K562 (cell line): ENCODE measurements around the gene HK2. TPM values are rescaled to one million over a fixed set of nuclear protein-coding genes. Genes with fewer than 3 reads are reported as not detected.

Experiments used
- CREB3 ChIP-seq: fragments of 450-650 bp; conservative IDR thresholded peaks from 2 replicates; pipeline ENCODE4 v1.6.1; 2016; ENCODE audit warnings: missing genetic modification characterization, low read depth, mild to moderate bottlenecking, missing compliant biosample characterization, moderate library complexity
- E2F5 ChIP-seq: sonication (generic); formaldehyde crosslinking; IDR thresholded peaks from 2 replicates; pipeline ENCODE4 v1.8.0; 2022; ENCODE audit warnings: mild to moderate bottlenecking, missing genetic modification reagents
- FOS ChIP-seq: IDR thresholded peaks from 3 replicates; pipeline ENCODE4 v1.6.1; 2011; ENCODE audit not compliant: insufficient read length; ENCODE audit errors: extremely low read depth
- FOXO4 ChIP-seq: fragments of 450-650 bp; formaldehyde crosslinking; IDR thresholded peaks from 2 replicates; pipeline ENCODE4 v1.4.0; 2020; ENCODE audit warnings: mild to moderate bottlenecking, moderate library complexity
- GMEB1 ChIP-seq: fragments of 250-450 bp; sonication (Bioruptor Pico); IDR thresholded peaks from 2 replicates; pipeline ENCODE4 v1.4.0; 2020; ENCODE audit warnings: mild to moderate bottlenecking
- LCOR ChIP-seq: sonication (generic); formaldehyde crosslinking; IDR thresholded peaks from 2 replicates; pipeline ENCODE4 v1.8.0; 2022; ENCODE audit warnings: mild to moderate bottlenecking, missing genetic modification reagents
- MCM3 ChIP-seq: fragments of 450-650 bp; IDR thresholded peaks from 2 replicates; pipeline ENCODE4 v1.6.1; 2016
- NFE2L1 ChIP-seq: fragments of 450-650 bp; IDR thresholded peaks from 2 replicates; pipeline ENCODE4 v1.6.1; 2016; ENCODE audit warnings: missing genetic modification characterization, low read depth, mild to moderate bottlenecking, missing compliant biosample characterization, moderate library complexity, borderline replicate concordance
- NKRF ChIP-seq: fragments of 450-650 bp; IDR thresholded peaks from 2 replicates; pipeline ENCODE4 v1.6.1; 2016; ENCODE audit warnings: borderline replicate concordance
- PTTG1 ChIP-seq: fragments of 450-650 bp; IDR thresholded peaks from 2 replicates; pipeline ENCODE4 v1.6.1; 2016; ENCODE audit warnings: low read depth, mild to moderate bottlenecking, missing genetic modification characterization, missing compliant biosample characterization
- PURB ChIP-seq: sonication (generic); formaldehyde crosslinking; IDR thresholded peaks from 2 replicates; pipeline ENCODE4 v1.9.0; 2021; ENCODE audit warnings: low read depth, mild to moderate bottlenecking, missing genetic modification reagents
- RBM14 ChIP-seq: fragments of 200-400 bp; formaldehyde crosslinking; IDR thresholded peaks from 2 replicates; pipeline ENCODE4 v1.6.1; 2018; ENCODE audit warnings: low read depth, mild to moderate bottlenecking, low read length, moderate library complexity, borderline replicate concordance; ENCODE audit not compliant: insufficient read depth
- WHSC1 ChIP-seq: IDR thresholded peaks from one replicate; pipeline ENCODE4 v1.6.1; 2012; ENCODE audit warnings: low read length, control low read depth, inconsistent platforms
- ZNF699 ChIP-seq: fragments of 250-450 bp; sonication (Bioruptor Pico); IDR thresholded peaks from 2 replicates; pipeline ENCODE4 v1.8.0; 2021; ENCODE audit warnings: mild to moderate bottlenecking, moderate library complexity; ENCODE audit not compliant: insufficient replicate concordance
- ZZZ3 ChIP-seq: fragments of 450-650 bp; IDR thresholded peaks from 2 replicates; pipeline ENCODE4 v1.6.1; 2016; ENCODE audit warnings: antibody characterized with exemption, mild to moderate bottlenecking, moderate library complexity
- polyA plus RNA-seq, 8 experiments: library from polyadenylated mRNA; depleted of rRNA in 4 of 8; stranded (reverse) in 5 of 8; unstranded in 3 of 8; fragments of >200 nt; fragmentation: Nextera tagmentation in 2 of 8; fragmentation: Illumina TruSeq in 1 of 8; extraction: Ambion mirVana in 2 of 8; extraction: Trizol in 1 of 8; gene quantifications; 2 replicates each; pipeline versions ENCODE4 v1.2.1 to v1.2.3, GENCODE V29; 2011 to 2014; ENCODE audit warnings: inconsistent platforms in 1 of 8, missing spikeins in 1 of 8
- total RNA-seq, 7 experiments: library from RNA; depleted of rRNA in 6 of 7; stranded (reverse); fragments of >200 nt in 6 of 7; fragmentation: Illumina TruSeq in 2 of 7; extraction: Trizol in 2 of 7; gene quantifications; 2 replicates each; pipeline versions ENCODE4 v1.2.1 to v1.2.3, GENCODE V29; 2011 to 2021; ENCODE audit warnings: low replicate concordance in 1 of 7
- TF ChIP-seq, protein P1 (sequence below): fragments of 150-350 bp; IDR thresholded peaks from 2 replicates; pipeline ENCODE4 v1.6.1; 2014; ENCODE audit warnings: low read depth, mild to moderate bottlenecking, low read length, borderline replicate concordance

HK2 gene
- total and polyA plus RNA-seq, 9 of the 15 experiments (the other 6 are each of a cell fraction or from before 2014, with no cell fraction given) = 4.7 to 56.0 (median 19.9) TPM

- no peak for TF ChIP-seq FOXO4
- no peak for TF ChIP-seq PURB (CRISPR knock-in tag)
- TF ChIP-seq E2F5 (CRISPR knock-in tag) = no peak
- no peak for TF ChIP-seq ZNF699 (CRISPR knock-in tag)
- TF ChIP-seq NFE2L1 = no peak
- no peak for TF ChIP-seq MCM3
- no peak for TF ChIP-seq NKRF
- TF ChIP-seq, protein P1, sequence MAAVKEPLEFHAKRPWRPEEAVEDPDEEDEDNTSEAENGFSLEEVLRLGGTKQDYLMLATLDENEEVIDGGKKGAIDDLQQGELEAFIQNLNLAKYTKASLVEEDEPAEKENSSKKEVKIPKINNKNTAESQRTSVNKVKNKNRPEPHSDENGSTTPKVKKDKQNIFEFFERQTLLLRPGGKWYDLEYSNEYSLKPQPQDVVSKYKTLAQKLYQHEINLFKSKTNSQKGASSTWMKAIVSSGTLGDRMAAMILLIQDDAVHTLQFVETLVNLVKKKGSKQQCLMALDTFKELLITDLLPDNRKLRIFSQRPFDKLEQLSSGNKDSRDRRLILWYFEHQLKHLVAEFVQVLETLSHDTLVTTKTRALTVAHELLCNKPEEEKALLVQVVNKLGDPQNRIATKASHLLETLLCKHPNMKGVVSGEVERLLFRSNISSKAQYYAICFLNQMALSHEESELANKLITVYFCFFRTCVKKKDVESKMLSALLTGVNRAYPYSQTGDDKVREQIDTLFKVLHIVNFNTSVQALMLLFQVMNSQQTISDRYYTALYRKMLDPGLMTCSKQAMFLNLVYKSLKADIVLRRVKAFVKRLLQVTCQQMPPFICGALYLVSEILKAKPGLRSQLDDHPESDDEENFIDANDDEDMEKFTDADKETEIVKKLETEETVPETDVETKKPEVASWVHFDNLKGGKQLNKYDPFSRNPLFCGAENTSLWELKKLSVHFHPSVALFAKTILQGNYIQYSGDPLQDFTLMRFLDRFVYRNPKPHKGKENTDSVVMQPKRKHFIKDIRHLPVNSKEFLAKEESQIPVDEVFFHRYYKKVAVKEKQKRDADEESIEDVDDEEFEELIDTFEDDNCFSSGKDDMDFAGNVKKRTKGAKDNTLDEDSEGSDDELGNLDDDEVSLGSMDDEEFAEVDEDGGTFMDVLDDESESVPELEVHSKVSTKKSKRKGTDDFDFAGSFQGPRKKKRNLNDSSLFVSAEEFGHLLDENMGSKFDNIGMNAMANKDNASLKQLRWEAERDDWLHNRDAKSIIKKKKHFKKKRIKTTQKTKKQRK = no peak
- no peak for TF ChIP-seq GMEB1 (CRISPR knock-in tag)
- TF ChIP-seq CREB3 (tag) = no peak
- peak; percentile 52 for TF ChIP-seq FOS
- TF ChIP-seq LCOR = no peak
- no peak for TF ChIP-seq ZZZ3
- TF ChIP-seq RBM14 = no peak
- TF ChIP-seq PTTG1 (tag) = no peak
- TF ChIP-seq WHSC1 = no peak
These were observed 2.0 kb upstream of the HK2 start (continued) for GRCh38 chr2:74831693-74832530.
